Mucosa of descending colon (tissue), 3 donors: Measurements from ENCODE around the gene RCE1. TPM values are rescaled to one million over a fixed set of nuclear protein-coding genes. Genes with fewer than 3 reads are reported as not detected.
"Not testable (repeated sequence)": the region's sequence is repeated elsewhere in the genome, so short reads cannot be mapped to it uniquely, and the experiment has no call there.

Experiments
- ATAC-seq: fragments of 200-7000 bp; cut with Tn5 transposase; one replicate; pipeline ENCODE4 v1.9.1; 2020; ENCODE audit warnings: mild to moderate bottlenecking, moderate library complexity
- DNase-seq, 3 donors: peaks; one replicate each; pipeline ENCODE4 v3.0.0-alpha.2; 2020
- H3K36me3 ChIP-seq: fragments of 200-600 bp; one replicate; pipeline ENCODE4 v1.8.0; 2021; ENCODE audit warnings: low read depth, mild to moderate bottlenecking
- H3K4me1 ChIP-seq: fragments of 200-600 bp; one replicate; pipeline ENCODE4 v1.8.0; 2021; ENCODE audit warnings: low read depth, mild to moderate bottlenecking
- H3K4me3 ChIP-seq: fragments of 200-600 bp; one replicate; pipeline ENCODE4 v1.8.0; 2021; ENCODE audit warnings: mild to moderate bottlenecking
- H3K9me3 ChIP-seq: fragments of 200-600 bp; one replicate; pipeline ENCODE4 v1.8.0; 2021; ENCODE audit warnings: mild to moderate bottlenecking
- CTCF ChIP-seq: fragments of 200-600 bp; IDR thresholded peaks from one replicate; pipeline ENCODE4 v1.8.0; 2022; ENCODE audit warnings: antibody characterized with exemption, mild to moderate bottlenecking
- intact Hi-C, 2 donors: fragments of 100-400 bp; cut with DNase I in 1 of 2; cut with micrococcal nuclease in 1 of 2; formaldehyde crosslinking; loops; one replicate each; pipeline versions ENCODE4 v1.11.0 to v1.11.1; 2022; cut with DNase I, micrococcal nuclease
- long read RNA-seq, 2 donors: library from polyadenylated mRNA; unstranded; transcript quantifications; one replicate each; pipeline ENCODE4 v2.0.0, GENCODE V29; 2019 to 2021
- total RNA-seq, 3 donors: library from RNA; stranded (reverse); fragmentation: NEBNext Ultra II Directional in 2 of 3; extraction: Animal tissue kit (Norgen Biotek cat#: 25700) in 2 of 3; gene quantifications; one replicate each; pipeline versions ENCODE4 v1.2.1 to v1.2.4, GENCODE V29; 2021 to 2023
- donor health status: DM: no; HTN: no; CAD: no; lungs with moderate emphysema.
- donor health status: DM: no; HTN: no; CAD: no.
- donor health status: DM: no; HTN: yes; CAD: no.

RCE1 gene
- total RNA-seq, result 10 to 100 TPM; 24.9 to 27.2 (median 27.2) TPM
- long read RNA-seq, donor 1, transcript RCE1-203 (8 exons, 1,428 nt), result minor isoform, 5 of 26 reads
- long read RNA-seq, donor 1, transcript RCE1-202 (7 exons, 1,379 nt), result minor isoform, 7 of 26 reads
- long read RNA-seq, donor 1, transcript RCE1-201 (8 exons, 1,485 nt), result major isoform, 9 of 26 reads
- long read RNA-seq, donor 1, partial matches to known transcripts, result 2 of 26 reads
- long read RNA-seq, donor 1, other reads (novel, unspliced or antisense), result 2 of 26 reads
- long read RNA-seq, donor 2, transcript RCE1-201 (8 exons, 1,485 nt), result major isoform, 20 of 37 reads
- long read RNA-seq, donor 2, transcript RCE1-202 (7 exons, 1,379 nt), result minor isoform, 7 of 37 reads
- long read RNA-seq, donor 2, partial matches to known transcripts, result 5 of 37 reads
- long read RNA-seq, donor 2, other reads (novel, unspliced or antisense), result 3 of 37 reads

- TF ChIP-seq CTCF, result no peak
- peaks cover 26% of the 10 kb centered on the region for H3K4me1 ChIP-seq
- peak; percentile 94 to 96 (median 95) for DNase-seq
- H3K36me3 ChIP-seq, result no peaks in the 10 kb centered on the region
- intact Hi-C loops, result no loop called here
- peak within 1 kb of the TSS; percentile 90 for H3K4me3 ChIP-seq
- ATAC-seq, result peak; percentile 97
- no peaks in the 10 kb centered on the region for H3K9me3 ChIP-seq
These were observed at the start of gene RCE1 for GRCh38 chr11:66842896-66843775. Gene RCE1, plus strand, starts transcription at chr11:66843441. Its CDS starts 15 bp downstream, at chr11:66843456.

- H3K4me1 ChIP-seq, H3K9me3 ChIP-seq, intact Hi-C loops, DNase-seq, ATAC-seq, H3K4me3 ChIP-seq, H3K36me3 ChIP-seq: not testable (repeated sequence)
These were observed 43.4 kb upstream of the RCE1 start for GRCh38 chr11:66799815-66800214.

- Histone ChIP-seq H3K4me1 (no peaks in the 10 kb centered on the region), H3K9me3 (no peaks in the 10 kb centered on the region), H3K4me3 (no peak overlapping the region), H3K36me3 (no peaks in the 10 kb centered on the region)
- ATAC-seq, result no peak
- no peak for DNase-seq
- intact Hi-C loops, result no loop called here
- no peak for TF ChIP-seq CTCF
These were observed 42.4 kb upstream of the RCE1 start for GRCh38 chr11:66800720-66801428.

- Histone ChIP-seq H3K4me3 (no peak overlapping the region), H3K9me3 (no peaks in the 10 kb centered on the region), H3K4me1 (no peaks in the 10 kb centered on the region), H3K36me3 (no peaks in the 10 kb centered on the region)
- ATAC-seq, result no peak
- TF ChIP-seq CTCF, result no peak
- no peak for DNase-seq
- intact Hi-C loops, result no loop called here
These were observed 33.6 kb upstream of the RCE1 start for GRCh38 chr11:66809592-66809991.

- TF ChIP-seq CTCF, result no peak
- no peak overlapping the region for H3K4me3 ChIP-seq
- intact Hi-C loops, result no loop called here
- no peaks in the 10 kb centered on the region for H3K4me1 ChIP-seq
- DNase-seq (no peak), ATAC-seq (no peak)
- no peaks in the 10 kb centered on the region for H3K36me3 ChIP-seq
- H3K9me3 ChIP-seq, result no peaks in the 10 kb centered on the region
These were observed 32.6 kb upstream of the RCE1 start for GRCh38 chr11:66810576-66811185.
